ENCODE results near the gene ZBTB17. TPM values are rescaled to one million over a fixed set of nuclear protein-coding genes. Genes with fewer than 3 reads are reported as not detected.

ZBTB17 gene
- total and polyA plus RNA-seq, 9 of the 15 experiments (the other 6 are each of a cell fraction or from before 2014, with no cell fraction given): 1.1 to 53.4 (median 29.6) TPM

- 20% methylated on average over 17 of the region's 17 CpGs for WGBS (ENCODE audit: insufficient coverage, low coverage, missing lambda C conversion rate)
- FAIRE-seq: no peak
- Histone ChIP-seq H3K27me3 (ENCODE audit: control insufficient read depth in 2 of 2, insufficient read depth in 2 of 2, low read length in 2 of 2) (peaks cover 8 to 22% of the 10 kb centered on the region in 2 experiments; a peak in 3 of 5 replicates), H3K4me3 (no peak overlapping the region), H2AFZ (ENCODE audit: low read depth, low read length) (no peak overlapping the region), H3K9me3 (replicated peaks; ENCODE audit: control insufficient read depth, insufficient read depth, low read depth, low read length) (no peaks in the 10 kb centered on the region), H3K27ac (ENCODE audit: extremely low read depth, low read depth, low read length) (no peak overlapping the region), H3K4me2 (ENCODE audit: insufficient read depth, low read length) (no peak overlapping the region), H3K9ac (ENCODE audit: insufficient read depth in 1 of 2, low read depth in 2 of 2, low read length in 2 of 2) (no peak overlapping the region), H3K36me3 (ENCODE audit: control insufficient read depth, insufficient read depth, low read length) (no peaks in the 10 kb centered on the region), H3K9me1 (ENCODE audit: control insufficient read depth, insufficient read depth, low read length) (no peaks in the 10 kb centered on the region), H3K79me2 (ENCODE audit: control insufficient read depth, insufficient read depth, low read length) (no peaks in the 10 kb centered on the region), H4K20me1 (replicated peaks; ENCODE audit: control insufficient read depth, insufficient read depth, low read length) (no peaks in the 10 kb centered on the region), H3K4me1 (replicated peaks in 1 of 2; ENCODE audit: control insufficient read depth in 2 of 2, insufficient read depth in 2 of 2, low read length in 2 of 2) (peaks cover 0 to 30% of the 10 kb centered on the region in 2 experiments; a peak in 2 of 5 replicates)
- intact Hi-C loops (cut with micrococcal nuclease) (loop anchor here (5.0 kb wide), 1 partner anchor 41 kb away; no protein-coding TSS in a partner anchor), in situ Hi-C loops (cut with MboI) (no loop called here)
- no TSS peak for BruUV-seq (replicated peaks)
- no peak for ATAC-seq
- TF ChIP-seq, protein P1, sequence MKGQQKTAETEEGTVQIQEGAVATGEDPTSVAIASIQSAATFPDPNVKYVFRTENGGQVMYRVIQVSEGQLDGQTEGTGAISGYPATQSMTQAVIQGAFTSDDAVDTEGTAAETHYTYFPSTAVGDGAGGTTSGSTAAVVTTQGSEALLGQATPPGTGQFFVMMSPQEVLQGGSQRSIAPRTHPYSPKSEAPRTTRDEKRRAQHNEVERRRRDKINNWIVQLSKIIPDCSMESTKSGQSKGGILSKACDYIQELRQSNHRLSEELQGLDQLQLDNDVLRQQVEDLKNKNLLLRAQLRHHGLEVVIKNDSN (CRISPR knock-in tag; IDR thresholded peaks at IDR 0.05): no peak
- TF ChIP-seq NFIC (IDR thresholded peaks at IDR 0.05) (peak; percentile 54), SIN3B (IDR thresholded peaks at IDR 0.05; ENCODE audit: low read depth) (no peak), SIRT6 (IDR thresholded peaks at IDR 0.05; ENCODE audit: low read depth, low read length) (no peak), FOS (IDR thresholded peaks at IDR 0.05; ENCODE audit: extremely low read depth, insufficient read length) (no peak), KHSRP (IDR thresholded peaks at IDR 0.05) (no peak), ZBTB7A (IDR thresholded peaks at IDR 0.05; ENCODE audit: borderline replicate concordance, control insufficient read depth, low read depth, low read length) (peak; percentile 33; the same call in 1 of the 2 replicates)
- DNase-seq (ENCODE audit: extremely low read depth in 1 of 4, low spot score in 3 of 4): no peak
- ChIA-PET POLR2A (no interaction called here), CTCF (ENCODE audit: low intra/inter-chr PET ratio) (no interaction called here)
Measured at GRCh38 chr1:15992582-15993500, 16.9 kb upstream of the ZBTB17 start.

All from K562 (cell line).